Adrenal gland (tissue), 12 donors: ENCODE data around the gene INVS. TPM values are rescaled to one million over a fixed set of nuclear protein-coding genes. Genes with fewer than 3 reads are reported as not detected.

ENCODE experiments used
- DNase-seq, 7 donors: peaks; one replicate each; pipeline ENCODE4 v3.0.0-alpha.2; 2019 to 2020
- H3K27ac ChIP-seq, 5 donors: fragments of 200-600 bp; sonication (generic) in 4 of 5; 1 replicate in 3 of 5; 2 replicates in 2 of 5; pipeline versions ENCODE4 v1.5.1 to v1.8.0; 2016 to 2020; ENCODE audit warnings: mild to moderate bottlenecking in 1 of 5
- H3K27me3 ChIP-seq: fragments of 200-600 bp; 2 replicates; pipeline ENCODE4 v1.8.0; 2021
- H3K36me3 ChIP-seq, 2 donors: fragments of 200-600 bp; replicated peaks in 1 of 2; 1 replicate in 1 of 2; 2 replicates in 1 of 2; pipeline versions ENCODE4 v1.5.1 to v1.8.0; 2018 to 2022
- H3K4me1 ChIP-seq, 2 donors: fragments of 200-600 bp; replicated peaks in 1 of 2; 1 replicate in 1 of 2; 2 replicates in 1 of 2; pipeline versions ENCODE4 v1.5.1 to v1.8.0; 2018 to 2021
- H3K4me3 ChIP-seq, 4 donors: fragments of 200-600 bp; sonication (generic) in 3 of 4; one replicate each; pipeline ENCODE4 v1.5.1; 2016 to 2018
- H3K9me3 ChIP-seq, 3 donors: fragments of 200-600 bp; sonication (generic) in 1 of 3; replicated peaks in 1 of 3; 1 replicate in 2 of 3; 2 replicates in 1 of 3; pipeline versions ENCODE4 v1.5.1 to v1.8.0; 2016 to 2021
- POLR2A ChIP-seq, 2 donors: fragments of 450-650 bp; IDR thresholded peaks; one replicate each; pipeline ENCODE4 v1.6.1; 2017; ENCODE audit warnings: antibody characterized with exemption in 2 of 2, mild to moderate bottlenecking in 2 of 2, moderate library complexity in 1 of 2
- WGBS, 4 donors: extraction: QIAGEN DNeasy Blood & Tissue Kit in 2 of 4; methylation state at CpG; one replicate each; pipeline versions ENCODE4 v1.1.5 to v1.1.7; 2013 to 2017; 5-methylcytosine and 5-hydroxymethylcytosine counted together
- intact Hi-C, 2 donors: fragments of 100-400 bp; cut with DNase I; formaldehyde crosslinking; loops; one replicate each; pipeline versions ENCODE4 v1.14.1 to v1.15.0; 2022 to 2023
- polyA plus RNA-seq, 3 donors: library from polyadenylated mRNA; stranded (reverse); fragments of 200-250 nt in 2 of 3; fragments of 350-450 nt in 1 of 3; fragmentation: Illumina TruSeq in 1 of 3; extraction: RNeasy Lipid Tissue Mini Kit (QIAGEN cat#74804) in 1 of 3; gene quantifications; one replicate each; pipeline ENCODE4 v1.2.3, GENCODE V29; 2013 to 2014
- total RNA-seq, 9 donors: library from RNA; depleted of rRNA in 4 of 9; stranded (reverse); fragments of >200 nt in 4 of 9; fragments of 120-200 nt in 1 of 9; fragmentation: NEBNext Ultra II Directional in 1 of 9; extraction: Animal tissue kit (Norgen Biotek cat#: 25700) in 1 of 9; gene quantifications; one replicate each; pipeline versions ENCODE4 v1.1.0 to v1.2.4, GENCODE V29; 2013 to 2023
- TF ChIP-seq, protein P1 (sequence below), 6 experiments: fragments of 450-650 bp in 4 of 6; fragments of 200-600 bp in 2 of 6; sonication (generic) in 1 of 6; IDR thresholded peaks; 1 replicate in 5 of 6; 2 replicates in 1 of 6; pipeline versions ENCODE4 v1.5.1 to v1.8.0; 2016 to 2021; ENCODE audit warnings: antibody characterized with exemption in 6 of 6, mild to moderate bottlenecking in 2 of 6, moderate library complexity in 1 of 6
- donor health status: healthy with polysubstance abuse.
- donor health status: Bipolar disorder and iron deficiency.
- donor health status: DM: yes; HTN: yes; CAD: no.
- donor health status: DM: no; HTN: no; CAD: no.
- donor health status: DM: no; HTN: no; CAD: no.
- donor health status: DM: yes; HTN: yes; CAD: no.

The INVS gene
- total and polyA plus RNA-seq, 12 donors: 6.4 to 47.7 (median 24.4) TPM

DNA sequence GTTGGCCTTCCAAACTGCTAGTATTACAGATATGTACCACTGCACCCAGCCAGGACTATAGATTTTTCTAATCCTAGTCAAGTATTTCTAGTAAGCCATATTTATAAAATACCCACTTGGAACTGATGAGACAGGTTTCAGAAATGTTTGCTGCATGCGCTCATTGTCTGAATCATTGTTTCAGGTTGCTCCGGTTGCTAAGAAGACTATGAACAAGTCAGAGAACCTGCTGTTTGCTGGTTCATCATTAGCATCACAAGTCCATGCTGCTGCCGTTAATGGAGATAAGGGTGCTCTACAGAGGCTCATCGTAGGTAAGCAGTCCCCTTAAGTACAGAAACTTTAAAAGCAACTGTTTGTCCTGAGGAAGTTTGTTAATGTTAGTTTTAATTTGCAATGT lies 5.3 kb downstream of the INVS start:
- Histone ChIP-seq H3K27me3 (no peaks in the 10 kb centered on the region), H3K9me3 (no peaks in the 10 kb centered on the region), H3K36me3 (peaks cover 0 to 47% of the 10 kb centered on the region in 2 donors), H3K27ac (no peak overlapping the region), H3K4me3 (no peak overlapping the region), H3K4me1 (peaks cover 6 to 17% of the 10 kb centered on the region in 2 donors)
- TF ChIP-seq POLR2A (IDR thresholded peaks at IDR 0.05): no peak
- TF ChIP-seq, protein P1, sequence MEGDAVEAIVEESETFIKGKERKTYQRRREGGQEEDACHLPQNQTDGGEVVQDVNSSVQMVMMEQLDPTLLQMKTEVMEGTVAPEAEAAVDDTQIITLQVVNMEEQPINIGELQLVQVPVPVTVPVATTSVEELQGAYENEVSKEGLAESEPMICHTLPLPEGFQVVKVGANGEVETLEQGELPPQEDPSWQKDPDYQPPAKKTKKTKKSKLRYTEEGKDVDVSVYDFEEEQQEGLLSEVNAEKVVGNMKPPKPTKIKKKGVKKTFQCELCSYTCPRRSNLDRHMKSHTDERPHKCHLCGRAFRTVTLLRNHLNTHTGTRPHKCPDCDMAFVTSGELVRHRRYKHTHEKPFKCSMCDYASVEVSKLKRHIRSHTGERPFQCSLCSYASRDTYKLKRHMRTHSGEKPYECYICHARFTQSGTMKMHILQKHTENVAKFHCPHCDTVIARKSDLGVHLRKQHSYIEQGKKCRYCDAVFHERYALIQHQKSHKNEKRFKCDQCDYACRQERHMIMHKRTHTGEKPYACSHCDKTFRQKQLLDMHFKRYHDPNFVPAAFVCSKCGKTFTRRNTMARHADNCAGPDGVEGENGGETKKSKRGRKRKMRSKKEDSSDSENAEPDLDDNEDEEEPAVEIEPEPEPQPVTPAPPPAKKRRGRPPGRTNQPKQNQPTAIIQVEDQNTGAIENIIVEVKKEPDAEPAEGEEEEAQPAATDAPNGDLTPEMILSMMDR (IDR thresholded peaks at IDR 0.05): no peak
- DNase-seq: no peak
- 83 to 93% (median 88%) methylated on average over 4 of the region's 4 CpGs for WGBS, 4 donors
- intact Hi-C loops: no loop called here

DNA sequence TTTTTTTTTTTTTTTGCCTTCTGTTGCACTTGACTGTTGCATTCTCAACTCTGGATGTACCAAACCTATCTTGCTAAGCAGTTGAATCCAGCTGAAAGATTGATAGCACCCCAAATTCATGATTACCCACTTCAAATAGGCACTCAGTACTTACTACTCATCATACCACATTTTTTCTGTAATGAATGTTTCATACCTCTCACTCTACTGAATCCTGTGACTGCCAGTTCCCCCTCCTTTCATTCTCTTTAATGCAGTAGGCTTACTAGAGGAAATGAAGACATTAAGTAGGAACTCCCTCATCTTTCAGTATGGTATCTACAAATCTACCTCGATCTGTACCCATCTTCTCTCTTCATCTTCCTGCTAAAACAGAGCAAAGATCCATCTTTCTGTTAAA lies 6.8 kb downstream of the INVS start:
- intact Hi-C loops: no loop called here

GRCh38 chr9:100106616-100107015 lies 7.6 kb downstream of the INVS start:
- peaks cover 2 to 25% of the 10 kb centered on the region in 2 donors for H3K4me1 ChIP-seq
- intact Hi-C loops: no loop called here
- H3K4me3 ChIP-seq: no peak overlapping the region
- no peak overlapping the region for H3K27ac ChIP-seq
- no peak for DNase-seq
- H3K36me3 ChIP-seq: peaks cover 0 to 57% of the 10 kb centered on the region in 2 donors
- WGBS, 4 donors: 77 to 88% (median 84%) methylated on average over 2 of the region's 2 CpGs
- H3K9me3 ChIP-seq: no peaks in the 10 kb centered on the region
- no peaks in the 10 kb centered on the region for H3K27me3 ChIP-seq
- TF ChIP-seq, protein P1 (IDR thresholded peaks at IDR 0.05): no peak

More for the DNA sequence above, 6.8 kb downstream of the INVS start:
- H3K36me3 ChIP-seq: peaks cover 0 to 57% of the 10 kb centered on the region in 2 donors
- H3K27me3 ChIP-seq: no peaks in the 10 kb centered on the region
- H3K4me1 ChIP-seq: peaks cover 0 to 17% of the 10 kb centered on the region in 2 donors
- TF ChIP-seq, protein P1 (IDR thresholded peaks at IDR 0.05): no peak
- TF ChIP-seq POLR2A (IDR thresholded peaks at IDR 0.05): no peak
- H3K27ac ChIP-seq: no peak overlapping the region
- no peak for DNase-seq
- no peak overlapping the region for H3K4me3 ChIP-seq
- WGBS, 4 donors: 0 to 56% (median 54%) methylated on average over 1 of the region's 1 CpG
- H3K9me3 ChIP-seq: no peaks in the 10 kb centered on the region

GRCh38 chr9:100108559-100108958 lies 9.5 kb downstream of the INVS start:
- WGBS, 4 donors: 71 to 90% (median 83%) methylated on average over 2 of the region's 2 CpGs
- H3K9me3 ChIP-seq: no peaks in the 10 kb centered on the region
- H3K4me3 ChIP-seq: no peak overlapping the region
- no peak overlapping the region for H3K27ac ChIP-seq
- no peak for DNase-seq
- no peak for TF ChIP-seq POLR2A (IDR thresholded peaks at IDR 0.05)
- TF ChIP-seq, protein P1 (IDR thresholded peaks at IDR 0.05): no peak
- intact Hi-C loops: no loop called here
- H3K4me1 ChIP-seq: peaks cover 5 to 33% of the 10 kb centered on the region in 2 donors
- H3K27me3 ChIP-seq: no peaks in the 10 kb centered on the region
- H3K36me3 ChIP-seq: peaks cover 0 to 57% of the 10 kb centered on the region in 2 donors
